Left ventricle myocardium inferior (tissue), 1 donor: ENCODE measurements around the gene SHH. TPM values are rescaled to one million over a fixed set of nuclear protein-coding genes. Genes with fewer than 3 reads are reported as not detected.

Source experiments
- DNase-seq: peaks from one replicate; pipeline ENCODE4 v3.0.0-alpha.2; 2020
- H3K27ac ChIP-seq: fragments of 200-600 bp; replicated peaks from 2 replicates; pipeline ENCODE4 v1.8.0; 2021
- H3K27me3 ChIP-seq: fragments of 200-600 bp; 2 replicates; pipeline ENCODE4 v1.8.0; 2021; ENCODE audit warnings: low read depth
- H3K36me3 ChIP-seq: fragments of 200-600 bp; 2 replicates; pipeline ENCODE4 v1.8.0; 2021
- H3K4me1 ChIP-seq: fragments of 200-600 bp; 2 replicates; pipeline ENCODE4 v1.8.0; 2021
- H3K4me3 ChIP-seq: fragments of 200-600 bp; 2 replicates; pipeline ENCODE4 v1.8.0; 2021; ENCODE audit warnings: mild to moderate bottlenecking, moderate library complexity
- H3K9me3 ChIP-seq: fragments of 200-600 bp; replicated peaks from 2 replicates; pipeline ENCODE4 v1.8.0; 2021
- CTCF ChIP-seq: fragments of 200-600 bp; IDR thresholded peaks from 2 replicates; pipeline ENCODE4 v1.8.0; 2021; ENCODE audit warnings: antibody characterized with exemption, mild to moderate bottlenecking, borderline replicate concordance
- intact Hi-C: fragments of 100-400 bp; cut with micrococcal nuclease; formaldehyde crosslinking; loops from one replicate; pipeline ENCODE4 v1.11.0; 2022
- total RNA-seq: library from RNA; stranded (reverse); fragmentation: NEBNext Ultra II Directional; extraction: Animal tissue kit (Norgen Biotek cat#: 25700); gene quantifications from one replicate; pipeline ENCODE4 v1.2.1, GENCODE V29; 2021
- donor health status: DM: no; HTN: yes; CAD: no; lungs with severe emphysema.

Gene SHH
- total RNA-seq, 1 donor from 2014 or later, result not detected

GRCh38 chr7:155793720-155794119, 18.5 kb downstream of the SHH start:
- Histone ChIP-seq H3K27ac (no peak overlapping the region), H3K9me3 (no peaks in the 10 kb centered on the region), H3K4me1 (peaks cover 8% of the 10 kb centered on the region), H3K27me3 (peaks cover 55% of the 10 kb centered on the region), H3K4me3 (no peak overlapping the region), H3K36me3 (no peaks in the 10 kb centered on the region)
- intact Hi-C loops, result no loop called here
- DNase-seq, result no peak
- TF ChIP-seq CTCF, result no peak

DNA sequence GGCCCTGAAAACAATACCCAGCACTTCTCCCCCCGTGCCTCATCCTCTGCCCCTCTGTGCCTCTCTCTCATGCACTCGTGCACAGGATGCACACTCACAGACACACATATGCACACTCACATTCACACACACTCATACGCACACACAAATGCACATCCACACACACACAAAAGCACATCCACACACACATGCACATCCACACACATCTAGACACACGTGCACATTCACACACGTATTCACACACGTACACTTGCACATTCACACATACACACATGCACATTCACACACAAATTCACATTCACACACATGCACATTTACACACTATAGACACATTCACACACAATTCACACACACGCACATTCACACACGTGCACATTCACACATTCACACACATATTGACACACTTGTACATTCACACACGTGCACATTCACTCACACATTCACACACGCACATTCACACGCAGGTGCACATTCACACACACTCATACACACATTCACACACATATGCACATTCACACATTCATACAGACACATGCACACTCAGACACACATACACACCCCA, 19.2 kb downstream of the SHH start:
- Histone ChIP-seq H3K27ac (no peak overlapping the region), H3K4me1 (peaks cover 8% of the 10 kb centered on the region), H3K27me3 (peaks cover 53% of the 10 kb centered on the region), H3K9me3 (no peaks in the 10 kb centered on the region), H3K4me3 (no peak overlapping the region), H3K36me3 (no peaks in the 10 kb centered on the region)
- TF ChIP-seq CTCF, result no peak
- intact Hi-C loops, result no loop called here
- DNase-seq, result no peak

- H3K27ac ChIP-seq, result no peak overlapping the region
- H3K4me1 ChIP-seq, result peaks cover 13% of the 10 kb centered on the region
- intact Hi-C loops, result no loop called here
- H3K36me3 ChIP-seq, result no peaks in the 10 kb centered on the region
- no peak overlapping the region for H3K4me3 ChIP-seq
- no peak for DNase-seq
- H3K27me3 ChIP-seq, result peaks cover 52% of the 10 kb centered on the region
- H3K9me3 ChIP-seq, result no peaks in the 10 kb centered on the region
- no peak for TF ChIP-seq CTCF
Measured at GRCh38 chr7:155792315-155792960, 19.8 kb downstream of the SHH start.

DNA sequence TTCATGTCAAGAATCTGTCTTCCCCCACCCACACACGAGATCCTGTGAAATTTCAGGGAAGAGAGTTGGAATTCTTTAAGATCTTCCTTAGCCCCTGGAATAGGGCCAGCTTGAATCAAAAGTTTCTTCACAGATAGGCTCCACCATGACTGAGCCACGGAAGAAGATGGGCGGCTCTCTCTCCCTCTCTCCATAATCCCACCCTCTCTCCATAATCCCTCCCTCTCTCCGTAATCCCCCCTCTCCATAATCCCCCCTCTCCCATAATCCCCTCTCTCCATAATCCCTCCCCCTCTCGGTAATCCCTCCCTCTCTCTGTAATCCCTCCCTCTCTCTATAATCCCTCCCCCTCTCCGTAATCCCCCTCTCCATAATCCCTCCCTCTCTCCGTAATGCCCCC, 20.4 kb downstream of the SHH start:
- DNase-seq, result no peak
- H3K27ac ChIP-seq, result no peak overlapping the region
- H3K4me1 ChIP-seq, result peaks cover 14% of the 10 kb centered on the region
- H3K9me3 ChIP-seq, result no peaks in the 10 kb centered on the region
- TF ChIP-seq CTCF, result no peak
- H3K4me3 ChIP-seq, result no peak overlapping the region
- intact Hi-C loops, result no loop called here
- no peaks in the 10 kb centered on the region for H3K36me3 ChIP-seq
- peaks cover 52% of the 10 kb centered on the region for H3K27me3 ChIP-seq

DNA sequence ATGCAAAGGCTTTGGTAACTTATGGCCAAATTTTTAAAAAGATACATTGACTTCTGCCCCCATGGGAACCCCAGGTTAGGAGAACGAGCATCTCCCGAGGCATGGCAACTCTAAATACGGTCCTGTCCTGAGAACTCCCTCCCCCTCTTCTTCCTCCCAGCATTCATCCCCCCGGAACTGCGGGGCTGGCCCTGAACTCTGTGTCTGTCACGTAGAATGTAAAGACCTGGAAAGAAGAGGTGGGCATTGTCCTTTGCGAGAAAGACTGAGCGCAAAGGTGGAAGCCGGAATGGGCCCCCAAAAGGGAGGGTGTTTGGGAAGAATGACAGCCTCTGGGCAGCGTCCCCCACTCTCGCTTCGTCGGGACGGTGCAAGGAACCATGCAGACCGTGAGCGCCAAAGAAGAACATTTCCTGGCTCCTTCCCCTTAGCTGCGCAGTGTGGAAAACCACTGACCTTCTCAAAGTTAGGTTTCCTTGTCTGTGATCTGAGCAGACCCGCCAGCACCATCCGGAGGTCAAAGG, 21.0 kb downstream of the SHH start:
- no peak for DNase-seq
- no peaks in the 10 kb centered on the region for H3K9me3 ChIP-seq
- H3K4me1 ChIP-seq, result peaks cover 13% of the 10 kb centered on the region
- intact Hi-C loops, result no loop called here
- TF ChIP-seq CTCF, result no peak
- H3K4me3 ChIP-seq, result no peak overlapping the region
- H3K27me3 ChIP-seq, result peaks cover 48% of the 10 kb centered on the region
- H3K36me3 ChIP-seq, result no peaks in the 10 kb centered on the region
- no peak overlapping the region for H3K27ac ChIP-seq
